Inflammatory macrophage treated with lipopolysaccharide for 1 hour (primary cell): ENCODE data around the gene CCNDBP1.
A peak's percentile ranks its signal among the peaks of the same experiment; 100 is the strongest.
"Not testable (repeated sequence)": the region's sequence is repeated elsewhere in the genome, so short reads cannot be mapped to it uniquely, and the experiment has no call there.

Experiments
- DNase-seq, 2 donors: peaks; one replicate each; pipeline ENCODE4 v3.0.0-alpha.2; 2020 to 2022

Gene CCNDBP1, protein sequence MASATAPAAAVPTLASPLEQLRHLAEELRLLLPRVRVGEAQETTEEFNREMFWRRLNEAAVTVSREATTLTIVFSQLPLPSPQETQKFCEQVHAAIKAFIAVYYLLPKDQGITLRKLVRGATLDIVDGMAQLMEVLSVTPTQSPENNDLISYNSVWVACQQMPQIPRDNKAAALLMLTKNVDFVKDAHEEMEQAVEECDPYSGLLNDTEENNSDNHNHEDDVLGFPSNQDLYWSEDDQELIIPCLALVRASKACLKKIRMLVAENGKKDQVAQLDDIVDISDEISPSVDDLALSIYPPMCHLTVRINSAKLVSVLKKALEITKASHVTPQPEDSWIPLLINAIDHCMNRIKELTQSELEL

DNA sequence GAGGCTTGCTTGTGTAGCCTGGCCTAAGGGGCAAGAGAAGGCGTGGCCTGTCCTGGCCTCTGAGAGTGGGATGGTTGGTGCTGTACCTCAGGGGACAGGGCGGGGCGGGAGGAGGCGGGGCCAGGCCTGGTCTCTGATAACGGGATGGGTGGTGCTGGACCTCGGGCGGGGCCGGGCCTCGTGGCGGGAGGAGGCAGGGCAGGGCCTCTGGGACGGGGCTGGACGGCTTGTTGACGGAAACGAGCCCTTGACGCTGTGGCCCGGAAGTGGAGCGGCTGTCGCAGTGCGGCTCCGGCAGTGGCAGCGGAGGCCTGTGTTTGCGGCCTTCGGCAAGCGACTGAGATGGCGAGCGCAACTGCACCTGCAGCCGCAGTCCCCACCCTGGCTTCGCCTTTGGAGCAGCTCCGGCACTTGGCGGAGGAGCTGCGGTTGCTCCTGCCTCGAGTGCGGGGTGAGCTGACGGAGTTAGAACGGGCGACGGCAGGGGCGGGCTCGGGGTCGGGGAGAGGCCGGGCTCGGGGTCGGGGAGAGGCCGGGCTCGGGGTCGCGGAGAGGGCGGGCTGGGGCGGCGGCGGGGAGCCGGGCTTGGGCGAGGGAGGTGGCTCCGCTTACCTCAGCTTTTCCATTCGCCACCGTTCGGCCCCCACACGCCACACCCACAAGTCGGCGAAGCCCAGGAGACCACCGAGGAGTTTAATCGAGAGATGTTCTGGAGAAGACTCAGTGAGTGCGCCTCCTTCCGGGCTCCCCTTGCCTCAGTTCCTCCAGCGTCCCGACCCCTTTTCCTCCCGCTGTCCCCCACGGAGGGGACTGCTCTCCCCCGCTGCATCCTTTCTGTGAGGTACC is at the start of gene CCNDBP1:
Gene CCNDBP1 (plus strand): TSS at position 247 of the 846 bp plus-strand sequence. CDS start 96 bp downstream, at position 343.
- peak; percentile 92 for DNase-seq

DNA sequence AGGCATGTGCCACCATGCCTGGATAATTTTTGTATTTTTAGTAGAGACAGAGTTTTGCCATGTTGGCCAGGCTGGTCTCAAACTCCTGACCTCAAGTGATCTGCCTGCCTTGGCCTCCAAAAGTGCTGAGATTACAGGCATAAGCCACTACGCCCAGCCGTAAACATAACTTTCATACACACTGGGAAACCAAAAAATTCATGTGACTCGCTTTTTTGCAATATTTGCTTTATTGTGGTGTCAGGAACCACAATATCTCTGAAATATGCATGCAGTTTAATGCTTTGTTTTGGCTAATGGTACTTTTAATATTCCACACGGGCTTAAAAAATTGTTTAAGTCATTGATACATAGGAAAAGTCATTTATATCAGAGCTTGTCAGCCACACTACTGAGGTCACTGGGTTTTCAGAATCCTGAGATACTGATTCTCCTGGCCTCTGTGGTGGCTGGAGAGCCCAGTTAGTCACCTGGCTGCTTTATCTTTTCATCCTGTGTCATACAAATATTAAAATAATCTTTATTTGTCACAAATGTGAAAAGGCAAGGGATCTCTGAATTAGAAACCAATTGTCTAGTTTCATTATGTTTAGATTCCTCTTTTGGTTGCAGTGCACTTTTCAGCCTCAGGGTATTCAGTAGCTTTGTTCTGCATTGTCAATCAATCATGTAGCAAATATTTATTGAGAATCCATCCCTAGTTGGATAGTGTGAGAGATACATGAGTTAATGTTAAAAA is 41.8 kb upstream of the CCNDBP1 start:
- DNase-seq = no peak

DNA sequence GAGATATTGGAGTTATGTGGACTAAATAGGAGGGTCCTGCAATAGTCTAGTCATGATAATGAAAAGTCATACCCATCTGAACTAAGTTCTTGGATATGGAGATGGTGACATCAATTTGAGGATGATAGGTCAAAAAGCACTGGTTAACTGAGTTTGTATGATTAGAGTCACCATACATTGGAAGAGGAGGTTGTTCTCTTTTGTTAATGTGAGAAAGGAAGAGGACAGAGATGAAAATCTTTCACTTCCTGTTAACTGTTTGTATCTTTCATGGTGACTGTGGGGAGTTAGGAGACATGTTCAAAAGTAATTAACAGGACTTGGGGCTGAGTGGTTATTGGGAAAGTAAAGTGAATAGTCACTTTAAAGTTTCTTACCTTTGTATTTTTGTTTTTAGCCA is 40.7 kb upstream of the CCNDBP1 start:
- no peak for DNase-seq

DNA sequence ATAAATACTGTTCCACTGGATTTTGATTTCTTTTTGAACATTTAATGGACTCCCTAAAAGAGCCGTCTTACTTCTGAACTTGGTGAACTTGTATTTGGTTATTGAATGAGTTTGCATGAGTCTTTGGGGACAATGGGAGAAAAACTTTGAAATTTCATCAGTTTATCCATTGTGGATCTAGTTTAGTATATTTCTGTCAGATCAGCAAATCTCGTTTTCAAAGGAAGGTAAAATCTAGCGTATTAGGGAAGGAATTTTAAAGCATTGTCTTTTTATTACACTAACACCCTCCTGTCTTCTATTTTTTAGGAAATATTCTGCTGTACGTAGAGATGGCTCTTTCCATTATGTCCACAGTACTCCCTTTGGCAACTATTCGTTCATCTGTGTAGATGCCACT is 39.0 kb upstream of the CCNDBP1 start:
- no peak for DNase-seq

DNA sequence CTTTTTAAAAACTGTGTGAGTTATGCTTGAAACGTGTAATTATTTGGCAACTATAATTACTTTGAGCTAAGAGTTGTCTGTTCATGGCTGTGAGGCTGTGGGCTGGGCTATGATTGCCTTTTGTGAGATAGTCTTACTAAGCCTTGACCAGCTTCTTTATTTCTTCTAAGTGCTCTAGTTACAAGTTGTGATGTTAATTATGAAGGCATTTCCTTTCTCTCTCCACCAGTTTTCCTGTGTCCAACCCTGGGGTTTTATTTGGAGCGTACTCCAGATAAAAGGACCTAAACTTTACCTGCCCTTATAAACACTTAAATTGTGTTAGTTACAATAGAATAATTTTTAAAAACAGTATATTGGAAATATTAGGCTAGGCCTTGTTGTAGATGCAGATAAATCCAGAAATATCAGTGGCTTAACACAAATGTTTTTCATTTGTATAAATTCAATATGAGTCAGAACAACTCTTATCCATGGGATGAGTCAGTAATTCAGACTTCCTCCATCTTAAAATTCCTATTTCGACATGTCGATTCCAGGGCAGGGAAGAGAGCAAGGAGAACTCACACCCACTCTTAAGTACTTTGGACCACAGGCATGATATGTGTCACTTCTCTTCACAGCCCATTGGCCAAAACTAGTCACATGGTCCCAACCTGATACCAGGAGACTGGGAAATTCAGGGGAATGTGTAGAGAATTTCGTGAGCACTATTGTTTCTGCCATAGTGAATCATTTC is 34.8 kb upstream of the CCNDBP1 start:
- peak; percentile 39 to 59 for DNase-seq

DNA sequence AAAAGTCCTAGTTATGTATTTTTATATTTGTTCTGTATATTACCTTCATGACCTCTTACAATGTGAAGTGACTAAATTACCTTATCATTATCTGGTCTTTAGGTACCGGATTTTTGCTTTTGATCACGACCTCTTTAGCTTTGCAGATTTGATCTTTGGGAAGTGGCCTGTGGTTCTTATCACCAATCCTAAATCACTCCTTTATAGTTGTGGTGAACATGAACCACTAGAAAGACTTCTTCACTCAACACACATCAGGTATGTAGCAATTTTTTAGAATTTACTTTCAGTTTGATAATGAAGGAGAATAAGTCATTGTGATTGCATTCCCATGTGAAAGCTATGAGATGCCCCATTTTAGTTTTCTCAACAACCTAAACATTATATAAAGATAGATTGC is 33.5 kb upstream of the CCNDBP1 start:
- DNase-seq = no peak

DNA sequence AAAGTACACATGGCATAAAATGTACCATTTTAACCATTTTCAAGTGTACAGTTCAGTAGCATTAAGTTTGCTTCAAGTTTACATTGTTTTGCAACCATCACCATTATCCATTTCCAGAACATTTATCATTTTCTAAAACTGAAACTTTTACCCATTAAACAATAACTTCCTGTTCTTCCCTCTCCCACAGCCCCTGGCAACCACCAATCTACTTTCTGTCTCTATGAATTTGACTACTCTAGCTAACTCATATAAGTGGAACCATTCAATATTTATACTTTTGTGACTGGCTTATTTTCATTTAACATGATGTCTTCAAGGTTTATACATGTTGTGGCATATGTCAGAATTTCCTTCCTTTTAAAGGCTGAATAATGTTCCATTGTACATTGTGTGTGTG is 31.9 kb upstream of the CCNDBP1 start:
- DNase-seq = no peak

DNA sequence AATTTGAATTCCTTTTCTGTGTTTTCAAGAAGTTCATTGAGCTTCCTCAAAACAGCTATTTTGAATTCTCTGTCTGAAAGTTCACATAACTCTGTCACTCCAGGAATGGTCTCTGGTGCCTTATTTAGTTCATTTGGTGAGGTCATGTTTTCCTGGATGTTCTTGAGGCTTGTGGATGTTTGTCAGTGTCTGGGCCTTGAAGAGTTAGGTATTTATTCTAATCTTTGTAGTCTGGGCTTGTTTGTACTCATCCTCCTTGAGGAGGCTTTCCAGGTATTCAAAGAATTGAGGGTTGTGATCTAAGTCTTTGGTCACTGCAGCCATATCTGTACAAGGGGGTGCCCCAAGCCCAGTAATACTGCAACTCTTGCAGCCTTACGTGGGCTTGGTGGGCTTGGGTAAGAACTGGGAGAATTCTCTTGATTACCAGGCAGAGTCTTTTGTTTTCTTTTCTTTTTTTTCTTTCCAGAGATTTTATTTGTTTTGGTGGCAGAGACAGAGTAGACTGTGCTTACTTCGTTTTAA is 19.3 kb upstream of the CCNDBP1 start:
- DNase-seq = no peak

DNA sequence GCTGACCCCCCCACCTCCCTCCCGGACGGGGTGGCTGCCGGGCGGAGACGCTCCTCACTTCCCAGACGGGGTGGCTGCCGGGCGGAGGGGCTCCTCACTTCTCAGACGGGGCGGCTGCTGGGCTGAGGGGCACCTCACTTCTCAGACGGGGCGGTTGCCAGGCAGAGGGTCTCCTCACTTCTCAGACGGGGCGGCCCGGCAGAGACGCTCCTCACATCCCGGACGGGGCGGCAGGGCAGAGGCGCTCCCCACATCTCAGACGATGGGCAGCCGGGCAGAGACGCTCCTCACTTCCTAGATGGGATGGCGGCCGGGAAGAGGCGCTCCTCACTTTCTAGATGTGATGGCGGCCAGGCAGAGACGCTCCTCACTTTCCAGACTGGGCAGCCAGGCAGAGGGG is 17.9 kb upstream of the CCNDBP1 start:
- DNase-seq = not testable (repeated sequence)

DNA sequence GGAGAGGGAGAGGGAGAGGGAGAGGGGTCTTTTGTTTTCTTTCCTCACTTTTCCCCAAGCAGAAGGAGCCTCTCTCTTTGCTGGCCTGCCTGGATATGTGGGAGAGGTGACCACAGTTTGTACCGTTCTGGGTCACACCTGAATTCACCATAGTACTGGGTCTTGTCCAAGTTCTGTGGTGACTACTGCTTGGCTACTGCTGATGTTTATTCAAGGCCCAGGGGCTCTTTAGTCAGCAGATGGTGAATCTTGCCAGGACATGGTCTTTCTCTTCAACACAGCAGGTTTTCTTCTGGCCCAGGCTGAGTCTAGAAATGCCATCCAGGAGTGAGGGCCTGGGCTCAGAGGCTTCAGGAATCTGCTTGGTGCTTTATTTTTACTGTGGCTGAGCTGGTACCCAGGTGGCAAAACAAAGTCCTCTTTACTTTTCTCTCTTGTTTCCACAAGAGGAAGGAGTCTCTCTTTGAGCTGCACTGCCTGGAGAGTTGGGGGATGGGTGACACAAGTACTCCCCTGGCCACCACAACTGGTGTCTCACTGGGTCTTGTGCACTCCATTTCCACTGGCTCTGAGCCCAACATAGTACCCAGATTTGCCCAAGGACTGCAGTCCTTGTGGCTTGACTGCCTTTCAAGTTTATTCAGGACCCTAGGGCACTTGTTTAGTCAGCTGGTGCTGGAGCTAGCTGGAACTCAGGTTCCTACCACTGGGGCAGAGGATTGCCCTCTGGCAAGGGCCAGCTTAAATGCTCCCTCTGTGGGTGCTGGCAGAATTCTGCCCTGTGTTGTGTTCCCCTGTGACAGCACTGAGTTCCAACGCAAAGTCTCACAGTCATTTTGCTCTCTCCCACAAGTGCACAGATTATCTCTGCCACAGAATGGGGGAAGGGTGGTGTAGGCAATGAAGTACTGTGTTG is 16.8 kb upstream of the CCNDBP1 start:
- DNase-seq = no peak

DNA sequence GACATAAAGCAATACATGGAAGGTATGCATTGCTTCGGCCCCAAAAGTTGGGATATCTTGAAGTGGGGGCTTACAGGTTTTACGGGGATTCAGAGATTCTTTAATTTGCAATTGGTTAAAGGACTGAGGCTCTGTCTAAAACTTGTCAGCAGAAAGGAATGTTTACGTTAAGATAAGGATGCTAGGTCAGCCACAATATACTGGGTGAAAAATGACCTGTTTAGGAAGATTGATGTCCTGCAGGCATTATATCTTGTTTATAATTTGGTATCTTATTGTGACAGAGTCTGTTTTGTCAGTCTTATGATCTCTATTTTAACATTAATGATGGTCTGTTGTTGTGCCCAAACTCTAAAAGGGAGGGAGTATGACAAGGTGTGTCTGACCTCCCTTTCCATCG is 15.3 kb upstream of the CCNDBP1 start:
- no peak for DNase-seq

DNA sequence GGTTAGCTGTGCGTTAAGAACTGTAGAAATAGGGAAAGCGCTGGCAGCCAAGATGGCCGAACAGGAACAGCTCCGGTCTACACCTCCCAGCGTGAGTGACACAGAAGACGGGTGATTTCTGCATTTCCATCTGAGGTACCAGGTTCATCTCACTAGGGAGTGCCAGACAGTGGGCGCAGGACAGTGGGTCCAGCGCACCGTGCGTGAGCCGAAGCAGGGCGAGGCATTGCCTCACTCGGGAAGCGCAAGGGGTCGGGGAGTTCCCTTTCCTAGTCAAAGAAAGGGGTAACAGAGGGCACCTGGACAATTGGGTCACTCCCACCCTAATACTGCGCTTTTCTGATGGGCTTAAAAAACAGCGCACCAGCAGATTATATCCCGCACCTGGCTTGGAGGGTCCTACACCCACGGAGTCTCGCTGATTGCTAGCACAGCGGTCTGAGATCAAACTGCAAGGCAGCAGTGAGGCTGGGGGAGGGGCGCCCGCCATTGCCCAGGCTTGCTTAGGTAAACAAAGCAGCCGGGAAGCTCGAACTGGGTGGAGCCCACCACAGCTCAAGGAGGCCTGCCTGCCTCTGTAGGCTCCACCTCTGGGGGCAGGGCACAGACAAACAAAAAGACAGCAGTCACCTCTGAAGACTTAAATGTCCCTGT is 9.4 kb upstream of the CCNDBP1 start:
- not testable (repeated sequence) for DNase-seq

DNA sequence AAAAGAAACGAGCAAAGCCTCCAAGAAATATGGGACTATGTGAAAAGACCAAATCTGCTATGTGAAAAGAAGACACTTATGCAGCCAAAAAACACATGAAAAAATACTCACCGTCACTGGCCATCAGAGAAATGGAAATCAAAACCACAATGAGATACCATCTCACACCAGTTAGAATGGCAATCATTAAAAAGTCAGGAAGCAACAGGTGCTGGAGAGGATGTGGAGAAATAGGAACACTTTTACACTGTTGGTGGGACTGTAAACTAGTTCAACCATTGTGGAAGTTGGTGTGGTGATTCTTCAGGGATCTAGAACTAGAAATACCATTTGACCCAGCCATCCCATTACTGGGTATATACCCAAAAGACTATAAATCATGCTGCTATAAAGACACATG is 8.1 kb upstream of the CCNDBP1 start:
- not testable (repeated sequence) for DNase-seq

DNA sequence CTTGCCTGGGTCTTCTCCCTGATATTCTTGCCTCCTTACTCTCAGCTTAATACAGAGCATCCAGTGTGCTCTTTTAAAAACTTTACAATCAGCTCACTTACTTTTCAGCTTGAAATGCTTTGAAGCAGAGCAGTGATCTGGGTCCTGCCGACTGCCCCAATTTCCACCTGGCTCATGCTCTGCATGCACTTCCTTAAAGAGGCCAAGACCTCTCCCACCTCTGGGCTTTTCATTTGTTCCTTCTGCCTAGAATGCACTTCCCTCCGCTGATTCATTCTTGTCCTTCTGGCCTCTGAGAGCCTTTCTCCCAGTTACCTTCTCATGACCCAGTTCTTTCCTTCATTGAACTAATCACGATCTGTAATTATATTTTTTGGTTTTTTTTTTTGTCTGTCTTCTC is 1.9 kb upstream of the CCNDBP1 start:
- DNase-seq = no peak

DNA sequence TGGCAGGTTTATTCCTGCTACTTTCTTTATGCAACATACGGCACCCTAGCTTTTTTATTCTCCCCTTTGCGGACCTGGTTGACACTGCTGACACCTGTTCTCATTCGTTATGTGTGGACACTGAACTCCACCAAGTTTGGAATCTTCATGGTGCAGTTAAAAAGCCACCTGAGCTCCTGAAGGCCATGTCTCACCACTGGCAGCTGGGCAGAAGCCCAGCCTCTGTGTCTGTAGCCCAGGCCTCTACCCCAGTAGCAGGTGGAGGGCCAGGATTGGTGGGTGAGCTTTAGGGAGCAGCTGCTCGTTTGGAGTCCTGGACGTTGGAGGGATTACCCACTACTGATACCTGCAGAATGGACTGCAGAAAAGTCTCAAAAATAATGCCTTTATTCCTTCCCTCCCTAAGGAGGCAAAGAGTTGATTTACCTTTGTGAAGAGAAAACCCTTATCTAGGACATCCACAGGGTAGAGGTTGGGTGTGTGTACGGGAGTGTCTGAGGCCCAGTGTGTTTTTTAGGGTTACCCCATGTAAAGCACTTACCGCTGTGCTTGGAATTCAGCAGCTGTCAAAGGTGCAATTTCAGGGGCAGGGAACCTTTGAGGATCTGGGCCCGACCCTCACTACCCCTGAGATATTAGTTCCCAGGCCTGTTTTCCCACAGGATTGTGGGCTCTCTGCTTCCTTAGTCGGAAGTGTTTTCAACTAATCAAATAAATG is 637 bp upstream of the CCNDBP1 start:
- DNase-seq = no peak

DNA sequence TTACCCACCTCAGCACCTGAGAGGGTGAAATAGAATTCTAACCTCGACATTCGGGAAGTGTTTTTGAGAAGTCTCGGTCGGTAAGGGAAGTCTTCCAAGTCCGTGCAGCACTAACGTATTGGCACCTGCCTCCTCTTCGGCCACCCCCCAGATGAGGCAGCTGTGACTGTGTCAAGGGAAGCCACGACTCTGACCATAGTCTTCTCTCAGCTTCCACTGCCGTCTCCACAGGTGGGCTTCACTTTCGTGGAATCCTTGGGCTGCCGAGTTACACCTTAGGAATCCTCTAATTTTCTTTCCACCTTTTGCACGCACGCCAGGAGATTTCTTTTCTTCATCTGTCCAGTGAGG is 775 bp downstream of the CCNDBP1 start:
- no peak for DNase-seq

DNA sequence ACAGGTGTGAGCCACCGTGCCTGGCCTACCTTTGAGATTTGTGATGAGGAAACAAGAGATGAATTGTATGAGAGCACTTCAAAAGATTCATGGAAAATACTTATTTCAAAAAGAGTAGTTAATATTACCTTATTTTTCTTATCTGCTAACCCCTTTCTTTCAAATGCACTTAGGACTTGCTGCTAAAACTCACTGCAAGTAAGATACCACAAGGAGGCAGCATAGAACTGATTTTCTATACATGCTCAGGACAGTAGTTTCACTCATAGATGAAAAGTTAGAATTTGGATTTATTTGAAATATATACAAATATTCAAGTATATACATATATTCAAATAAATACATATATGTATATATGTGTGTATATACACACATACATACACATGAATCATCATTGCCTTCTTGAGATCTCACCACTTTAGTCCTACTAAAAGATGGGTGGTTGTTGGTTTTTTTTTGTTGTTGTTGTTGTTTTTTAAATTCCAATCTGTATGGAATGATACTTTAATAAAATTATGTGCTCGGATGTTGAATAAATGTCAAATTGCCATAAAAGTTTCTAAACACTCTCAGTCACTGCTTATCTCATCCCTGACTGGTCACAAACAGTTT is 2.4 kb downstream of the CCNDBP1 start:
- peak; percentile 47 to 64 for DNase-seq

DNA sequence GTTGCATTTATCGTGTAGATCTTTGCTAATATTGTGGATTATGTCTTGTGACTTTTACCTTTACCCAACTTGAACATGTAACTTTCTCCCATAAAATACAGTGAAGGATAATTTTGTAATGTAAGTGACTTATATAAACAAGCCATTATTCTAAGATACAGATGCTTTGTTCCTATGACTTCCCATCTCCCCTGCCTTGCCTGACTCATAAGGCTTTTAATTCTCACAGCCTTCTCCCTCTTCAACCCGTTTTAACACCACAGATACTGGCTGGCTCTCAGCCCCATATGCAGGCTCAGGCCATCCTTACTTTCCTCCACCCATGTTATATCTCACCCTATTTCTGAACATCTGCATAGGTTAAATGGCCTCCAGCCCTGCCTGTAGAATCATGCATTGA is 4.1 kb downstream of the CCNDBP1 start:
- DNase-seq = no peak

DNA sequence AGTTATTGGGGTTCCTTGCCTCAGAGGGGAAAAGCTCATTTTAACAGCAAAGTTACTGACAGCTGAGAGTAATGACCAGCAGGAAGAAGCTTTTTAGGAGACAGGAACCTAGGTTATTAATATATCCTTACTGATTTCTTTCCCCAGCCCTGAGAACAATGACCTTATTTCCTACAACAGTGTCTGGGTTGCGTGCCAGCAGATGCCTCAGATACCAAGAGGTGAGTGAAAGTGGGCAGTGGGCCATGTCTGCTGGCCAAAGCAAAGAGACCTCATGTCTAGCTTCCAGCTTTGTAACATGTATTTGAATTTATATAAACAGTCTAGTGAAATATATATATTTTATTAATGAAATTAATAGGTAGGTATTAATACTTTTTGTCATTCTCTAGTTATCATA is 5.0 kb downstream of the CCNDBP1 start:
- DNase-seq = no peak

DNA sequence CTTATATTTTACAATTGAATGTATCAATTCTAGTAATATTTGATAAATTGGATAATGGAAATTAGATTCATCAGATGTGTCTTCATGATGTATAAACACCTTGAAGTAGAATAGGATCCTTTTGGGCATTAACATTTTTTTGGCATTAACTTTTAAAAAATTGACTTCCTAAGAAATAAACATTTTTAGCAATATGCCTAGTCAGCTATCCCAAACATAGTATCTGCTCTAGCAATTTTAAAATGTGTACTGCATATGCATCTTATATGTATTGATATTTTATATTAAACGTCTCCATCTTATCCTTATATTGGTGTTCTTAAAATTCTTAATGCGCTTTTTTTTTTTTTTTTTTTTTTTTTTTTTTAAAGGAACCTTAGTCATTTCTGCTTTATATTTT is 8.5 kb downstream of the CCNDBP1 start:
- no peak for DNase-seq
